GM19351 (cell line): ENCODE data around the gene GRM4.
"Not testable (repeated sequence)": the region's sequence is repeated elsewhere in the genome, so short reads cannot be mapped to it uniquely, and the experiment has no call there.

Experiments
- ATAC-seq: cut with Tn5 transposase; IDR thresholded peaks from one replicate; pipeline ENCODE4 v1.9.1; 2021; ENCODE audit warnings: mild to moderate bottlenecking, moderate library complexity; ENCODE audit not compliant: unreplicated experiment

Gene GRM4

DNA sequence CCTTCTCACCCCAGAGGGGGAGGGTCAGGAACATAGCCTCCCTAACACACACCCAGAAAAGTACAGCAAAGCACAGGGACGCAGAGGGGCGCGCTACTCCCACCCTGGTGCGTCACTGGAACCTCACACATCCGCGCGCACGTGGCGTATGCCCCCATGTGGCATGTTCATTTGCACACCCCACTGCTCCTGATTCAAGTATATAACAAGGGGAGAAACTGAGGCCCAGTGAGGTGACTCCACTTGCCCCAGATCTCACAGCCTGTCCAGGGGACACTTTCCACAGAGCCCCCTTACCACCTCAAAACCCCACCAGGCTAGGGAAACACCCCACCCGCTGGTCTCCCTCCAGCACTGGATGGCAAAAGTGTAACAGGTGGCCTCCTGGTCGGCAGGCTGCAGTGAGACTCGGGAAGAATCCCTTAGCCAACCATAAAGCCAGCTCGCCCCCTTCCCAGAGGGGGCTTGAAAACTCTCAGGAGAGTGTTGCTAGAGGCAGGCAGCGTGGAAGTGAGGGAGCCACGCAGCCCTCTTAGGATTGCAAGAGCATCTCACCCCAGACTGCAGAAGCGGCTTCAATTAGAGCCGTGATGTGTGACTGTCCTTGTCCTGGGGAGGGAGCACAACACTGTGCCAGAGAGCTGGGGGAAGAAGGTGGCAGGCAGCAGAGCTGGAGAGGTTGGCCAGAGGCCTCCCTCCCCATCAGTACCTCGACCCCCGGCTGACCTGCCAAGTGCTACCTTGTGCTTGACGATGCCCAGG lies at the start of gene GRM4:
TSS of gene GRM4 (minus strand) at position 67 of the 762 bp plus-strand sequence. CDS start 12,591 bp downstream, outside the sequence.
- no peak for ATAC-seq

DNA sequence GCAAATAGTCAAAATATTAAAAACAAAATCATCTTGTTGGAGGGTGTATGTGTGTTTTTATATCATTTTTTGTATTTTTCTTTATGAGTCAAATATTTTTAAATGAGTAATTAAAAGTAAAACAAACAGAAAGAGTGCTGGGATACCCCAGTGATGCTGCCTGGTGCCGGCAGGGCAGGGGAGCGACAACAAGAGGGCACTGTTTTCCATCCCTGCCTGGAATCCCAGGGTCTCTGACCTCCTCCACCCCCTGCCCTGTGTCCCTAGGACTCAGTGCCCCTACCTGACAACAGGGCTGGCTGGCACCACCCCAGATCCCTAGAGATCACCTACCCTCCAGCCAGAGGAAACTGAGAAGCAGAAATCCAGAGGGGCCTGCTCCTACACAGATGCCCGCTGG lies 48.9 kb upstream of the GRM4 start:
- no peak for ATAC-seq

DNA sequence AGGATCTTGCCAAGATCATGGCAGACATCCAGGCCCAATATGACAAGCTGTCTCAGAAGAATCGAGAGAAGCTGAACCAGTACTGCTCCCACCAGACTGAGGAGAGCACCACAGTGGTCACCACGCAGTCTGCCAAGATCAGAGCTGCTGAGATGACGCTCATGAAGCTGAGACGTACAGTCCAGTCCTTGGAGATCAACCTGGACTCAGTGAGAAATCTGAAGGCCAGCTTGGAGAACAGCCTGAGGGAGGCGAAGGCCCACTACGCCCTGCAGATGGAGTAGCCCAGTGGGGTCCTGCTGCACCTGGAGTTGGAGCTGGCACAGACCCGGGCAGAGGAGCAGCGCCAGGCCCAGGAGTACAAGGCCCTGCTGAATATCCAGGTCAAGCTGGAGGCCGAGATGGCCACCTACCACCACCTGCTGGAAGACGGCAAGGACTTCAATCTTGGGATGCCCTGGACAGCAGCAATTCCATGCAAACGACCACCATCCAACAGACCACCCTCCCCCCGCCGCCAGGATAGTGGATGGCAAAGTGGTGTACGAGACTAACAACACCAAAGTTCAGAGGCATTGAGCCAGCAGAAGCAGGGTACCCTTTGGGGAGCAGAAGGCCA lies 44.7 kb upstream of the GRM4 start:
- no peak for ATAC-seq

DNA sequence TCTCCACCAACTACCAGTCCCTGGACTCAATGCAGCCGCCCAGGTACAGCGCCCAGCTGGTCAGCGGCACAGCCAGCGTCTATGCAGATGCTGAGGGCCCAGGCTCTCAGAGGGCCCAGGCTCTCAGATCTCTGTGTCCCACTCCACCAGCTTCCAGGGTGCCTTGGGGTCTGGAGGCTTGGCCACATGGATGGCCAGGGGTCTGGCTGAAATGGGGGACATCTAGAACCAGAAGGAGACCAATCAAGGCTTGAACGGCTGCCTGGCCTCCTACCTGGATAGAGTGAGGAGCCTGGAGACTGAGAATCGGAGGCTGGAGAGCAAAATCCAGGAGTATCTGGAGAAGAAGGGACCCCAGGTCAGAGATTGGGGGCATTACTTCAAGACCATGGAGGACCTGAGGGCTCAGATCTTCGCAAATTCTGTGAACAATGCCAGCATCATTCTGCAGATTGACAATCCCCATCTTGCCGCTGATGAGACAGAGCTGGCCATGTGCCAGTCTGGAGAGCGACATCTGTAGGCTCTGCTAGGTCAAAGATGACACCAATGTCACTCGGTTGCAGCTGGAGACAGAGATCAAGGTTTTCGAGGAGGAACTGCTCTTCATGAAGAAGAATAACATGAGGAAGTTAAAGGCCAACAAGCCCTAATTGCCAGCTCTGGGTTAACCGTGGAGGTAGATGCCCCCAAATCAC lies 44.1 kb upstream of the GRM4 start:
- ATAC-seq = no peak

DNA sequence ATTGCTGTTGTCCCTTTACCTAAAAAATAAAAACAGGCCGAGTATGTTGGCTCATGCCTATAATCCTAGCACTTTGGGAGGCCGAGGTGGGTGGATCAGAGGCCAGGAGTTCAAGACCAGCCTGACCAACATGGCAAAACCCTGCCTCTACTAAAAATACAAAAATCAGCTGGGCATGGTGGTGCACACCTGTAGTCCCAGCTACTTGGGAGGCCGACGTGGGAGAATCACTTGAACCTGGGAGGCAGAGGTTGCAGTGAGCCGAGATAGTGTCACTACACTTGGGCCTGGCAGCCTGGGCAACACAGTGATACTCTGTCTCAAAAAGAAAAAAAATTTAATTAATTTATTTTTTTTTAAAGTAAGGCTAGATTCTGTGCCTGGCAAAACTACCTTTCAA lies 38.8 kb upstream of the GRM4 start:
- ATAC-seq = not testable (repeated sequence)

DNA sequence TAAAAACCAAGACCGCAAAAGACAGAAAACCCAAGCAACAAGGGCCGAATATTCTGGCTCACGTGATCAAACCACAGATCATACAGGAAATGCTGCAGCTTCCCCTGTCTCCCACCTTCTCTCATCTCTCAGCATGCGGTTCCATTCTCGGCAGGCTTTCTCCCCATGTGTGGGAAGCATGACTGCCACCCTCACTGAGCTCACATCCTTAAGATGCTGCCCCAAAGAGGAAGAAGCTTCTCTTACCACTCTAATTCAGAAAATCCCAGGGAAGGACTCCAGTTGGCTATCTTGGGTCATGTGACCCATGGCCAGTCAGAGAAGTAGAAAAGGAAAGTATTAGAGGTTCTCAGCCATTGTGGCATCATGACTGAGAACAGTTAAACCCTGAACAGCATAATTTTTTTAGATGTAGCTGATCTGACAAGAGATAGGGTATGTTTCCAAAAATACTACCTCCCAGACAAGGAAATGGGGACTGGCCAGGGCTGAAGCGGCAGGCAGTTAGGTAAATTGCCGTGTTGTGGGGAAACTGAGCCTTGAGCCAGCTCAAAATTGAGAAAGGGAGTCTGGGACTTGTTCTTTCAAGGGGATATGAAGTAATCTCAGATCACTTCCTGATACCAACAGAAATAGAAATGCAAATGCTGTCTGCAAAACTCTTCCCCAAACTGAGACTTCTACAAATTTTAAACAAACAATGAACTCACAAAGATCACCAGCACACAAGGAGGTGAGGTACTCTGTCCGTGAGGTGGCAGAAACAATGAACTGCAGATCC lies 37.1 kb upstream of the GRM4 start:
- no peak for ATAC-seq

DNA sequence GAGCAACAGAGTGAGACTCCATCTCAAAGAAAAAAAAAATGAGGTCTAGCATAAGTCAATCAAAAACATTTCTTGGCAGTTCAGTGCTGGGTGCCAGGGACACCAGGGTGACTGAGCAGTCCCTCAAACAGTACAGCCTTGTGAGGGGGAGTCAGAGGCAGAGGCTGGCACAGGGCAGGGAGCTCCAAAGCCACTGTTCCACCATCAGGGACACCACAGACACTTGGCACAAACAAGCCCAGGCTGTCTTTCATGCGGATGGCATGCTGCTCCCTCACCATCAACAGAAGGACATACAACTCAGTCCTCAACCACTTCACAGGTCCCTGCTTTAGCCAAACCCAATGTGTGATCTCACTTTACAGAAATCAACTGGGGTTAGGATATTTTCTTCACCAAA lies 36.0 kb upstream of the GRM4 start:
- no peak for ATAC-seq

DNA sequence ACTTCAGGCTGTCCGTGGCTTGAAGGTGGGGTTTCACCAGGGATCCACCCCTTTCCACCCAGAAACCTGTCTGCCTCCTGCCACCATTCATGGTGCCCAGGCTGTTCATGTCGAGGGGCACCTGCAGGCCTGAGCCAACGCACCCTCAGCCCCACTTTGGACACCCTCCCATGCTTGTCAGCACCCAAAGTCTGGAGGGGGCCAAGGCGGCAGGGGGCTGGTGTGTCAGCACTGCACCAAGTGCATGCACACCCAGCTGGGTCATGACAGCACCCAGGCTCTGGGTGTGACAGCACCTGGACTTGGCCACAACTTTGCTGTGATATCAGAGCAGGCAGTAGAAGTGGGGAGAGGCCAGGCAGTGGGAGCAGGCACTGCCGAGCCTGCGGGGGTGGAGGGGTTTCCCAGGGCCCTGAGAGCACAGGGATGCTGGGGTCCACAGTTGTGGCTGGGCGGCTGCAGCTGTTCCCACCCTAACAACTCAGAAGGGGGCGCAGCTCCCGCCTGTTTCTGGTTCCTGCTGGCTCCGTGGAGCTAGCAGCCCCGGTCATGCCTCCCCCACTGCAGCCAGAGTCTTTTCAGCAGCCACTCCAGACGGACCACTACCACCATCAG lies 33.3 kb upstream of the GRM4 start:
- ATAC-seq = no peak

DNA sequence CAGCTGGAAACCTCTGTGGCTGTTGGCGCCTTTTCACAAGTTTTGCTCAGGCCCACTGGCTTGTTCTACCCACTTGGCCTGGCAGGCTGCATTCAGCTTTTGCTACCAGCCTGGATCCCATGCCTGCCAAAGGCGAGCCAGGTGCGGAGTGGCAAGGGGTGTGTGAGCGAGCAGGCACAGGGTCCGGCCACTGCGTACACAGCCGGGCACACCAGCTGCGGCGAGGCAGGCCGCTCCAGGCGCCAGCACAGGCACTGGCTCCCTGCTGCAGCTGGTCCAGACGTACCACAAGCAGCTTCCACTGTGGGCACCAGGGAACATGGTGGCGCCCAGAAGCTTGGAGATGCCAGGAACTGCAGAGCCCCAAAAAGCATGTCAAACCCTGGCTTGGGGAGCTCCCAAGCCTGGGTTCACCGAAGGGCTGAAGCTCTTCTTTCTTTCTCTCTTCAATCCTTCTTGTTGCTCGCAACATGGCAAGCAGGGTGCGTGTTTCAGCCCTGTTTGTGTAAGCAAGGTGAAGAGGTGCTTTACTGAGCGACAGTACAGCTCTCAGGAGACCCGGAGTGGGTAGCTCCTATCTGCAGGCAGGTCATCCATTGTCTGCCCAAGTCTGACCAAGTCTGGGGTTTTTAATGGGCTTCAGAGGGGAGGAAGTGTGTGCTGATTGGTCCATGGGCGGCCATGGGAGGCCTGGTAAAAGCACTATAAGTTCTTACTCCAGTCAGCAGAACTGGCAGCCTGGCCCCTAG lies 32.6 kb upstream of the GRM4 start:
- no peak for ATAC-seq

DNA sequence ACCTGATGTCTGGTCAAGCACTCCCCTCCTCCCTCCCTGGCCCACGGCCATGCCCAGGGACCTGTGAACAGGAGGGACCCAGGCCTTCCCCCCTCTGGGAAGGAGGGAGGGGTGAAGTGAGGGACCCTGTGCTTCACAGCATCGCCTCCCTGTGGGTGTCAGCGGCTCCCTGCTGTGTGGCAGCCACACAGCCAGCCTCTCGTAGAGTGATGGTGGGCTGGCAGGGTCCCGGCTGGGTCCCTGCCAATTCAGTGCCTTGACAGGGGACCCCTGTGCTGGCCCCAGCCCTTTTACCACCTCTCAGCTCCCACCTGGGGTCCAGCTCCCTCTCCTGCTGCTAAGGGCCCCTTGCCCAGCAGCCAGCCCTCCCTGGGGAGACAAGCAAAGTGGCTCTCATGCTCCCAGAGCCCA lies 31.3 kb upstream of the GRM4 start:
- no peak for ATAC-seq

DNA sequence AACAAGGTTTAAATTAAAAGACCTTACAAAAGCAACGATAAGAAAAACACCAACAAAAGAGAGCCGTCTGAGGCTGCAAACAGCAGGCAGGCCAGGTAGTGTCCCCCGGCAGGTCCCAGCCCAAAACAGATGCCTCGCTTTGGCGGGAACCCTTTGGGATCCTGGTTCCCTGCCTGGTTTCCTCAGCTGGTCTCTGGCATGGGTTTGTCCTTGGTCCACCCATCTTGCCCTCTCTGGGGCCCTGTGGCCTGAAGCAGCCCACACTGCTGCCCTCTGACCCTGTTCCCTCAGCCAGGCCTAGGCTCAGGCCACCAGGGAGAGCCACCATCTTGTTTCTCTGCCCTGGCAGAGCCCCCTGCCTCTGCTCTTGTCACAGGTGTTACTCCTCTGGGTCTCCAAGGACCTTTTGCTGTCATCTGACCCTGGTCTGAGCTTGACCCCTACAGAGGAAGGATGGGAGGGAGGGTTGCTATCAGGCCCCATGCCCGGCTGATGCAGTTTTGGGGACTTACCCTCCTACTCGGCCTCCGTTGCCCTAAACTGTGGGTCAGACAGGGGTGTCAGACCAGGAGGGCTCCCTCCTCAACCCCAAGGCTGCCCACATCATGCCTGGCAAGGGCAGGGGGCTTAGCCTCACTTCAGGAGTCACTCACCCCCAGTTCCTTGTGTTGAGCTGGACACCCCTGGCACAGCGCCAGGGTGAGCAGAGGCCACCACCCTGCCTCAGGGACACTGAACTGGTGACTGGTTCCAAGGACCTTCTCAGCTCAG lies 30.6 kb upstream of the GRM4 start:
- no peak for ATAC-seq

DNA sequence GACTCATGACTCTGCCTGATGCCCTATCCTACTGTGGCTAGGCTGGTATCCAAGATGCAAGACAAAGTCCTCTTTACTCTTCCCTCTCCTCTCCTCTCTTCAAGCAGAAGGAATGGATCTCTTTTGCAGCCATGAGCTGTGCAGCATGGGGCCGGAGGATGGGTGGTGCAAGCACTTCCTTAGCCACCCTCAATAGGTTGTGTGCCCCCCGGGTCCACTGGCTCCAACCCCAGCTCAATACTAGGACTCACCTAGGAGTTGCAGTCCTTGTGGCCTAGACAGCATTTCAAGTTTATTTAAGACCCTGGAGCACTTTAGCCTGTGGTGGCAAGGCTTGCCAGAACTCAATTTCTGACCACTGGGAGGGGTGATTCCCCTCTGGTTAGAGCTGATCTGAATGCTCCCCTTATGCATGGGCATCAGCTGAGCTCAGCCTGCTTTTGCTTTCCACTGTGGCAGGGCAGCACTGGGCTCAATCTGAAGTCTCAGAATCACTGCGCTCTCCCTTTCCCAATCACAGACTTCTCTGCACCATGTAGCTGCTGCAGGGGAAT lies 29.0 kb upstream of the GRM4 start:
- ATAC-seq = no peak

DNA sequence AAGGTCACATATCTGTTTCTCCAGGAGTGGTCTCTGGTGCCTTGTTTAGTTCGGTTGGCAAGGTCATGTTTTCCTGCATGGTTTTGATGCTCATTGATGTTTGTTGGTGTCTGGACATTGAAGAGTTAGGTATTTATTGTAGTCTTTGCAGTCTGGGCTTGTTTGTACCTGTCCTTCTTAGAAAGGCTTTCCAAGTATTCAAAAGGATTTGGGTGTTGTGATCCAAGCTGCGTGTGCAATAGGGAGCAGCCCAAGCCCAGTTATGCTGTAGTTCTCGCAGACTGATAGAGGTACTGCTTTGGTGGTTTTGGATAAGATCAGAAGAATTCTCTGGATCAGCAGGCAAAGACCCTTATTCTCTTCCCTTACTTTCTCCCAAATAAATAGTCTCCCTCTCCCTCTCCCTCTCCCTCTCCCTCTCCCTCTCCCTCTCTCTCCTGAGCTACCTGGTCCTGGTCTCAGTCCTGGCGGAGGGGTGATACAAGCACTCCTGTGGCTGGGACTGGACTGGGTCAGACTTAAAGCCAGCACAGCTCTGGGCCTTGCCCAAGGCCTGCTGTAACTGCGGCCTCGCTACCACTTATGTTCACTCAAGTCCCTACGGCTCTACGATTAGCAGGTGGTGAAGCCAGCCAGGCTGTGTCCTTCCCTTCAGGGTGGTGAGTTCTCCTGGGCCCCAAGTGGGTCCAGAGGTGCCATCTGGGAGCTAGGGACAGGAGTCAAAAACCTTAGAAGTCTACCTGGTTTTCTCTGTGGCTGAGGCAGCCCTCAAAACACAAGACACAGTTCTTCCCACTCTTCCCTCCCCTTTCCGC lies 27.3 kb upstream of the GRM4 start:
- ATAC-seq = no peak

DNA sequence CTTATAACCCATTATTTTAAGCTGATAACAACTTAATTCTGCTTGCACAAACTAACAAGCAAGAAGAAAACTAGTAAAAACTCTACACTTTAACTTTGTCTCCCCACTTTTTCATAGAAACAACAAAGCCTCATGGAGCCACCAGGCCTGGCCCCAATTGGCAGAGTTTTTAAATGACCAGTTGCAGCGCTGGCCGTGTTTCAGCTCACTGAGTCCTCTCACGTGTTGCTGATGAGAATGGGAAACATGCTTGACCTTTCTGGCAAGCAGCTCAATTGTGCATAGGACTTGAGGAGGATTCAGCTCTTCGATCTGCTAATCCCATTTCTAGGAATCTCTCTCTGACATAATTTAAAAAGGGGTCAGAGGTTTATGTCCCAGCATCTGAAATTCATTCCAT lies 24.5 kb upstream of the GRM4 start:
- no peak for ATAC-seq

DNA sequence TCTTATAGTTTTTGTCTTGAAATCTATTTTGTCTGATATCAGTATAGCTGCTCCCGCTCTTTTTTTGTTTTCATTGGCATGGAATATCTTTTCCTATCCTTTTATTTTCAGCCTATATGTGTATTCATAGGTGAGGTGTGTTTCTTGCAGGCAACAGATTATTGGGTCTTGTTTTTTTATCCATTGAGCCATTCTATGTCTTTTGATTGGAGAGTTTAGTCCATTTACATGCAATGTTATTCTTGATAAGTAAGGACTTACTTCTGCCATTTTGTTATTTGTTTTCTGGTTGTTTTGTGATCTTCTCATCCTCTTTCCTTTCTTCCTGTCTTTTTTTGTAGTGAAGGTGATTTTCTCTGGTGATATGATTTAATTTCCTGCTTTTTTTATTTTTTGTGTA lies 24.0 kb upstream of the GRM4 start:
- no peak for ATAC-seq

DNA sequence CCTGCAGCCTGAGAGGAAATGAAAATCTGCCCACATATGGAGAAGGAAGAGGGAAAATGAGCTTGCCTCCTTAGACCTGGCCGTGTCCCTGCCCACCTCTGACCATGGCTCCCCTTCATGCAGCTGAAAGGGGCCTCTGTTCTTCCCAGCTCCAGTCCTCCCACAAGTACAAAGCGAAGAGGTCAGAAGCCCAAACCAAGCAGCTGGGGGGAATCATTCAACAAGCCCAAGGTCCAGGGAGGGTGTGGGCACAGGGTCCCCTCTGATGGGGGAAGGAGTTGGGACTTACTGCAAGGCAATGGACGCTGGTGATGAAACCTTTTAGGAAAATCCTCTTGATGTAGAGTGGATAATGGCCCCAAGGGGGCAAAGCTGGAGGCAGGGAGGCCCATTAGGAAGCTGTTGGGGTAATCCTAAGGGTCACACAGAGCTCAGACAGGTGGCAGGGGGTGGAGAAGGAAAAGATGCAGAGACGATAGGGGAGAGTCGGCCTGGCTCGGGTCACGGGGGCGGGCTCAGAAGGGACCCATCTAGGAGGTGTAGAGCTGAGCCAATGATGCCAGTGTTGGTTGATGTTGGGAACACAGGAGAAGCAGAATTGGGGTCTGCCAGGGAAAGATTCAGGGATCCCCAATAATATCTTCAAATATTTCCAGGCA lies 16.1 kb upstream of the GRM4 start:
- no peak for ATAC-seq

DNA sequence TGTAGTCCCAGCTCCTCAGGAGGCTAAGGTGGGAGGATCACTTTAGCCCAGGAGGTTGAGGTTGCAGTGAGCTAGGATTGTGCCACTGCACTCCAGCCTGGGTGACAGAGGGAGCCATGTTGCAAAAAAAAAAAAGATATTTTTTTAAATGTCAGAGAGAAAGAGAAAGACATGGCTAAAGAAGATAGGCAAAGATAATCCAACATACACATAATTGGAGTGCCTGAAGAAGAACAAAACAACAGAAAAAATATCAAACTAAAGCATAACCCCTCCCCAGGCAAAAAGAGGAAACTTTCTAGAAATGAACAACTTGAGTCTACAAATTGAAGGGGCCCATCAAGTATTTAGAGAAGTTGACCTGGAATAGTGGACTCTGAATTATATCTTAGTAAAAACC lies 14.0 kb upstream of the GRM4 start:
- no peak for ATAC-seq

DNA sequence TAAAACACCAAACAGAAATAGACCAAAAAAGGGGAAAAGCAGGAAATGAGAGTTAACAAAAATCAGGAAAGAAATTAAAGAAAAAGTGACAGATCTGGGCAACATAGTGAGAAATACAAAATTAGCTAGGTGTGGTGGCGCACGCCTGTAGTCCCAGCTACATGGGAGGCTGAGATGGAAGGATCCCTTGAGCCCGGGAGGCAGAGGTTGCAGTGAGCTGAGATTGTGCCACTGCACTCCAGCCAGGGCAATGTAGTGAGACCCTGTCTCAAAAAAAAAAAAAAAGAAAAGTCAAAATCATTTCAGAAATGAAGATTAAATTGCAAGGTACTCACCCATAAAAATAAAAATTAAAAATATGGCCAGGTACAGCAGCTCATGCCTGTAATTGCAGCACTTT lies 13.0 kb upstream of the GRM4 start:
- ATAC-seq = no peak
